ENCODE measurements around the gene PFKFB1. TPM values are rescaled to one million over a fixed set of nuclear protein-coding genes. Genes with fewer than 3 reads are reported as not detected.
A peak's percentile ranks its signal among the peaks of the same experiment; 100 is the strongest.

The PFKFB1 gene
- total RNA-seq, 2 experiments from 2014 or later = 0.77 to 1.2 TPM

- no peaks in the 10 kb centered on the region for H3K9me3 Mint-ChIP-seq (ENCODE audit: low read depth)
- CTCF ChIA-PET = interaction anchor here (0.6 kb wide), 1 partner anchor 1634 kb away, joined by 3 read pairs; no protein-coding TSS in a partner anchor
- H3K27me3 Mint-ChIP-seq = no peaks in the 10 kb centered on the region
- peaks cover under 1% of the 10 kb centered on the region for H3K4me1 Mint-ChIP-seq
- no peak overlapping the region for H3K27ac Mint-ChIP-seq
- no peak for DNase-seq
- no peak overlapping the region for H3K4me3 Mint-ChIP-seq
- H3K36me3 Mint-ChIP-seq = no peaks in the 10 kb centered on the region
- ATAC-seq = no peak
Observed at GRCh38 chrX:54926978-54927377, 67.0 kb downstream of the PFKFB1 start.

GRCh38 chrX:54923376-54923775 is 70.6 kb downstream of the PFKFB1 start:
- Mint-ChIP-seq H3K36me3 (no peaks in the 10 kb centered on the region), H3K4me3 (no peak overlapping the region), H3K4me1 (peaks cover 11% of the 10 kb centered on the region), H3K27ac (no peak overlapping the region), H3K27me3 (no peaks in the 10 kb centered on the region), H3K9me3 (ENCODE audit: low read depth) (no peaks in the 10 kb centered on the region)
- DNase-seq (no peak), ATAC-seq (no peak)
- CTCF ChIA-PET = no interaction called here

GRCh38 chrX:54922547-54922946 is 71.4 kb downstream of the PFKFB1 start:
- H3K4me1 Mint-ChIP-seq = peaks cover 11% of the 10 kb centered on the region
- no peaks in the 10 kb centered on the region for H3K36me3 Mint-ChIP-seq
- no peak overlapping the region for H3K4me3 Mint-ChIP-seq
- H3K9me3 Mint-ChIP-seq (ENCODE audit: low read depth) = no peaks in the 10 kb centered on the region
- DNase-seq = no peak
- ATAC-seq = no peak
- H3K27me3 Mint-ChIP-seq = no peaks in the 10 kb centered on the region
- no peak overlapping the region for H3K27ac Mint-ChIP-seq
- CTCF ChIA-PET = interaction anchor here (0.6 kb wide), 1 partner anchor 1237 kb away, joined by 3 read pairs; no protein-coding TSS in a partner anchor

- Mint-ChIP-seq H3K27me3 (peaks cover under 1% of the 10 kb centered on the region), H3K9me3 (ENCODE audit: low read depth) (no peaks in the 10 kb centered on the region), H3K27ac (peak overlapping the region; percentile 67), H3K4me1 (peaks cover 11% of the 10 kb centered on the region), H3K36me3 (no peaks in the 10 kb centered on the region), H3K4me3 (peak overlapping the region; percentile 82)
- ATAC-seq (peak; percentile 76), DNase-seq (peak; percentile 62)
- CTCF ChIA-PET = interaction anchor here (0.6 kb wide), 1 partner anchor 1236 kb away, joined by 3 read pairs; no protein-coding TSS in a partner anchor
Observed at GRCh38 chrX:54921427-54922021, 72.5 kb downstream of the PFKFB1 start.

GRCh38 chrX:54920610-54921426 is 73.2 kb downstream of the PFKFB1 start, which contains the start of gene TRO:
Gene TRO (plus strand): TSS chrX:54920824. CDS start chrX:54922247, 1,423 bp downstream.
- Mint-ChIP-seq H3K36me3 (no peaks in the 10 kb centered on the region), H3K4me1 (peaks cover 11% of the 10 kb centered on the region), H3K9me3 (ENCODE audit: low read depth) (no peaks in the 10 kb centered on the region), H3K4me3 (peak within 1 kb of the TSS; percentile 82), H3K27me3 (peaks cover 3% of the 10 kb centered on the region), H3K27ac (peak within 1 kb of the TSS; percentile 67)
- CTCF ChIA-PET = no interaction called here
- ATAC-seq (peak; percentile 18), DNase-seq (peak; percentile 39)

GRCh38 chrX:54909941-54910340 is 84.0 kb downstream of the PFKFB1 start:
- CTCF ChIA-PET = no interaction called here
- no peak overlapping the region for H3K27ac Mint-ChIP-seq
- no peak for ATAC-seq

GRCh38 chrX:54894159-54894558 is 99.8 kb downstream of the PFKFB1 start:
- H3K9me3 Mint-ChIP-seq (ENCODE audit: low read depth) = no peaks in the 10 kb centered on the region
- no peak for DNase-seq
- H3K27ac Mint-ChIP-seq = no peak overlapping the region
- H3K4me3 Mint-ChIP-seq = no peak overlapping the region
- CTCF ChIA-PET = no interaction called here
- no peaks in the 10 kb centered on the region for H3K4me1 Mint-ChIP-seq
- peaks cover 11% of the 10 kb centered on the region for H3K27me3 Mint-ChIP-seq
- no peaks in the 10 kb centered on the region for H3K36me3 Mint-ChIP-seq
- no peak for ATAC-seq

More at GRCh38 chrX:54909941-54910340, 84.0 kb downstream of the PFKFB1 start:
- no peak overlapping the region for H3K4me3 Mint-ChIP-seq
- DNase-seq = no peak
- H3K36me3 Mint-ChIP-seq = no peaks in the 10 kb centered on the region
- no peaks in the 10 kb centered on the region for H3K4me1 Mint-ChIP-seq
- H3K27me3 Mint-ChIP-seq = no peaks in the 10 kb centered on the region
- H3K9me3 Mint-ChIP-seq (ENCODE audit: low read depth) = no peaks in the 10 kb centered on the region

- no peak overlapping the region for H3K27ac Mint-ChIP-seq
- no peak for ATAC-seq
- DNase-seq = peak; percentile 41
- CTCF ChIA-PET = interaction anchor here (1.2 to 1.8 kb wide), 3 partner anchors 11 to 168 kb away, joined by 3 to 8 read pairs (median 6); no protein-coding TSS in a partner anchor
- H3K36me3 Mint-ChIP-seq = no peaks in the 10 kb centered on the region
- no peaks in the 10 kb centered on the region for H3K4me1 Mint-ChIP-seq
- H3K27me3 Mint-ChIP-seq = peaks cover 16% of the 10 kb centered on the region
- H3K9me3 Mint-ChIP-seq (ENCODE audit: low read depth) = no peaks in the 10 kb centered on the region
- H3K4me3 Mint-ChIP-seq = no peak overlapping the region
Observed at GRCh38 chrX:54891573-54891972, 102.4 kb downstream of the PFKFB1 start.

GRCh38 chrX:54885740-54886139 is 108.2 kb downstream of the PFKFB1 start:
- DNase-seq (no peak), ATAC-seq (no peak)
- no peak overlapping the region for H3K27ac Mint-ChIP-seq
- peaks cover 16% of the 10 kb centered on the region for H3K27me3 Mint-ChIP-seq
- CTCF ChIA-PET = no interaction called here
- no peaks in the 10 kb centered on the region for H3K4me1 Mint-ChIP-seq
- no peaks in the 10 kb centered on the region for H3K36me3 Mint-ChIP-seq
- H3K4me3 Mint-ChIP-seq = no peak overlapping the region
- no peaks in the 10 kb centered on the region for H3K9me3 Mint-ChIP-seq (ENCODE audit: low read depth)

Other genes with a start within 250 kb of the PFKFB1 start
- not detected for gene ITIH6, start 195.9 kb downstream of the PFKFB1 start, total RNA-seq
- 10 to 100 TPM; 46.5 to 52.9 TPM for gene MAGED2, start 186.4 kb downstream of the PFKFB1 start, total RNA-seq
- gene TRO, start 73.4 kb downstream of the PFKFB1 start, total RNA-seq = 1 to 10 TPM; 3.2 to 3.6 TPM
- 10 to 100 TPM; 28.6 to 35.8 TPM for gene APEX2, start 6.2 kb upstream of the PFKFB1 start, total RNA-seq
- not detected for gene ALAS2, start 36.8 kb upstream of the PFKFB1 start, total RNA-seq
- gene PAGE2B, start 80.8 kb upstream of the PFKFB1 start, total RNA-seq = 1 to 10 TPM in 1 of 2 experiments, not detected in 1; 2.0 TPM
- not detected for gene PAGE2, start 94.8 kb upstream of the PFKFB1 start, total RNA-seq
- gene PAGE5, start 226.2 kb upstream of the PFKFB1 start, total RNA-seq = under 1 TPM in 1 of 2 experiments, not detected in 1; 0.47 TPM